ENCODE results near the gene RASSF7.
A peak's percentile ranks its signal among the peaks of the same experiment; 100 is the strongest.

The RASSF7 gene

DNA sequence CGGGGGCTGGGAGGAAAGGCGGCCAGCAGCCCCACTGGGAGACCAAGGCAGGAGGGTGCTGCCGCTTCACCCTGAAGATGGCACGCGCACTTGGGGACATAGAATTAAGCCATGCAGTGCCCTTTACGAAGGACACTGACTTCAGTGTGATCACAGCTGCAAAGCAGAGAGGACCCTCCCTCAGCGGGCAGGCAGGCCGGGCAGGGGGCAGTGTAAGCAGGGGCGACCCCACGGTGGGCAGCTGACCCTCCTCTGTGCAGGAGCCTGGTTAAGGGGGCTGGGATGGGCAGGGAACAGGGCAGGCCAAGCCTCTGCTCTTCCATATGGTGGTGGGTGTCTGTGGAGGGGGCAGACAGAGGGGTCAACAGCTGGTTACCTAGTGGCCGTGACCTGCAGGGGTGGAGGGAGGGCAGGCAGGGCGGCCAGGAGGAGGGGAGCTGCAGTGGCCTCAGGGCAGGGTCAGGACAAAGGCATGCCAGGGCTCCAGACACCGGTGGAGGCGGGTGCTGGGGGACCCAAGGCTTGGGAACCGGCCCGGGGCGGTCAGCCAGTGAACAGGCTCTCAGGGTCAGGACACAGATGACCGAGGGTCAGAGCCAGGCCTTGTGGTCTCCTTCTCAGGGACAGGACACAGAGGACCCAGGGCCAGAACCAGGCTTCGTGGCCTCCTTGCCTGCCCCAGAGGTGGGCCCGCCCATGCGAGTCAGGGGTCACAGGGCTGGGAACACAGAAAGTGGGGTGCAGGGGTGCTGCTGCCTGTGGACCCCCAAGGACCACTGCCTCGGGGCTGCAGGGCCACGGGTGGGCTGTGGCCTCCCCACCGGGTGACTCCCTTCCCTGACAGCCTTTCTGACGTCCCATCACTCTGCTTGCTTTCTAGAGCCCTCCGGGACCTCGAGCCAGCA, 7.4 kb upstream of the RASSF7 start:
- DNase-seq: no peak

DNA sequence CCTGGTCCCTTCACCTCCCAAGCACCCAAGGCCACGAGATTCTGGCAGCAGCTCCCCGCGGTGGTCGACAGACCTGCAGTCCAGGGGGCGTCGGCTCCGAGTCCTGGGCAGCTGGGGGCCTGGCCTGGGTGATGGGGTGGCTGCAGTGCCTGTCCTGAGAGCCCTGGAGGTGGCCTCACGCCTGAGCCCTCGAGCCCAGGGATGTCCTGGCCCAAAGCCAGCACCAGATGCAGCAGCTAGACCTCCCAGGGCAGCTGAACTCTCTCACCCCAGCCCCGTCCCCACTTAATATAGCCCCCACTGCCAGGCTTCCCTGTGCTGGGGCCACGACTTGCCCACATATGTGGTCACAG, 6.8 kb upstream of the RASSF7 start:
- DNase-seq: no peak

DNA sequence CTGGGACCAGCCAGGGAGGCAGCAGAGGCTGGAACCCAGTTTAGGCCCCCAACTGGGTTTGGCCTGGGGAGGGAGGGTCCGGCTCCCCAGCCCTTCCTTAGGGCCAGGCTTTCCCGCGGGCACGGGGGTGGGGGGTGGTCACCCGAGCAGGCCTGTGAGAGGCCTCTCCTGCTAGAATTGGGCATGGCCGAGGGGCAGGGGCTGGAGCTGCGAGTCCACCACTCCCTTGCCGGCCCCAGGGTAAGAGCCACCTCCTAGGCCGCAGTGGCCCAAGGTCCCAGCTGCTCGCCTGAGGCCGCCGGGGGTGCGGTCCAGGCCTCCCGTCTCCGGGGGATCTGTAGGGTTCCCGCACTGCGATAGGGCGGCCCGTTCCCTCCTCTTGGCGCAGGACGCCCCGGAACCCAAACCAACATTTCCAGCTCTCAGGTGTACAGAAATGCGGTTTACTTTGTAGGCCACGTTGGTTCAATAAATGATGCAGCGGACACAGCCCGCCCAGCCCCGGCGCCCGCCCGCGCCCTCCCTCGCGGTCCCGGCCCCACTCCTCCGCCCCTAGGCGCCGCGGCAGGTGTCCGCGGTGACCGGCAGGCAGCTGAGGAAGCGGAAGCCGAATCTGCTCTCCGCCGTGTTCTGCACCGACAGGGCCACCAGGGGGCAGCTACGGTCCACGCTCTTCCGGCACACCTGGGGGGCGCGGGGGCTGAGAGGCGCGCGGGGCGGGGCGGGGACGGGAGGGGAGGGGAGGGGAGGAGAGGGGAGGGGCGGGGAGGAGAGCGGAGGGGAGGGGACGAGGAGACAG, 6.1 kb upstream of the RASSF7 start:
- DNase-seq: peak; percentile 84

DNA sequence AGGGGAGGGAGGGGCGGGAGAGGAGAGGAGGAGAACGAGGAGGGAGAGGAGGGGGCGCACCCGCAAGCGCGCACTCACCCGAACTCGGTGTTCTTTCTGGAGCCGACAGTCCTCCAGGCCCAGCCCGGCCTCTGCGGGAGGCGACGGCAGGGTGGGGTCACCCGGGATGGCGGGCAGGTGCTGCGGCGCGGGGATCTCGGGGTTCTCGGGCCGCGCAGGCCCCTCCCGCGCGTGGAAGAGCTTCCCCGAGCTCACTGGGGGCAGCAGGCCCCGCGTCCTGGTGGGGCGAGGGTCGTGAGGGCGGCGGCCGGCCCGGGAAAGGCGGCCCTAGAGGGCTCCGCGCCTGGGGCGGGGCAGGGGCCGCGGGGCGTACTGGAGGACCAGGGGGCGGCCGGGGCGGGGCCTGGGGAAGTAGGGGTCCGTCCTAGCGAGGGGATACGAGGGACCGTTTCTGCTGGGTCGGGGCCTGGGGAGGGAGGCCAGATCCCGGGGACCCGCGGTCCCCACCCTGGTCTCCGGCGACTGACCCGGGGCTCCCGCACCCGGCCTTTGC, 5.5 kb upstream of the RASSF7 start:
- no peak for DNase-seq

DNA sequence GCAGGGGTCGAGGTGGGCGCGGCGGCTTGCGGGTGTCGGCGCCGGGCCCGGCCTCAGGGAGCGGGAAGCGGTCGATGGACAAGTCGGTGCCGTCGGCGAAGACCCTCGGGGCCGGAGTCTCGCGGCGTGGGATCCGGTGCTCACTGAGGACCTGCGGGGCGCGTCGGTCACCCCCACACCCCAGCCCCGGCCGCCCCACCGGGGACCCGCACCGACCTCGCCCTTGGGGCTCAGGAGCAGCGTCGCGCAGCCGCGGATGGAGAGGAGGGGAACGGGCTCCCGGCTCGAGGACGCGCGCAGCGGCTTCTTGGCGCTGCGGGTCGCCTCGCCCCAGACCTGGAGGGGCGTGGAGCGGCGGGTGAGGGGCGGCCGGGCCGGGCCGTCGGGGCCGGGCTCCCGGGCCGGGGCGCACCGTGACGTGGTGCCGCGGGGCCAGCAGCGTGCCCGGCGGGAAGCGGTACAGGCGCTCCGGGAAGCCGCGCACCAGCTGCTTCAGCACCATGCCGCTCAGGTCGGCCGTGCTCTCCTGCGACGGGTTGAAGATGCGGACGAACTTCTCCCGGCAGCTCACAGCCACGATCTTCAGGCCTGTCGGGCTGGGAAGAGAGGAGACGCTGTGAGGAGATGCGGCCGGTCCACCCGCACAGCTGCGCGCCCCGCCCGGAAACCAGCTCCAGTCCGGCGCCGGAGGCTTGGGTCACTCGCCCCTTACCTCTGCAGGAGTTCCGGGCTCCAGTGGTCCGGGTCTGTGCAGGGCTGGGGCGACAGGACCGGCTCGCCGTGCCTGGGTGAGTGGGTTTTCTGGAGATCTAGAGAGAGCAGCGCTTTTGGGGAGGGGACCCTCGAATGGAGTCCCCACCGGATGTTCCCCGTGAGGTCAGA, 4.7 kb upstream of the RASSF7 start:
- no peak for DNase-seq

DNA sequence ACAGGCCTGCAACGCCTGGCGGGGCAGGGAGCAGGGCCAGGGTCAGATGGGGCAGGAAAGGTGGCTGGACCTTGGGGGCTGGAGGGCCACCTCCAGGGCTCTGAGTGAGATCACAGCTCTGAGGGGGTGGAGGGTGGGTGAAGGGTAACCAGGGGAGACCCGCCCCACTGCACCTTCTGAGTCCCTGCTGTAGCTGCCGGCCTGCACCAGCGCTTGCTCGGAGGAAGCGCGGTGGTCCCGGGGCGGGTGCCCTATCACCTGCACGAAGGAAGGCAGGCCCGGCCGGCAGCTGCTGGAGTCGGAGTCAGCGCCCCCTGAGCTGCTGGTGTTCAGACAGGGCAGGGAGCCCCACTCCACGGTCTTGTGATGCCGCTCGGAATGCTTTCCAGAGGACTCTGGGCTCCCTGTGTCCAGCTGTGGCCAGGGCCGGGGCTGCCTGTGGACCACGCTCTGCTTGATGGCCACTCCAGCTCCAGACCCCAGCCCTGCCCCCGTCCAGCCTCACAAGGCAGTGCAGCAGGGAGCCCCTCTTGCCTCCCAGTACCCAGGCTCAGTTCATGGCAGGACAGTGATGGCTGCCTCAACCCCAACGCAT, 4.0 kb upstream of the RASSF7 start:
- DNase-seq: no peak

DNA sequence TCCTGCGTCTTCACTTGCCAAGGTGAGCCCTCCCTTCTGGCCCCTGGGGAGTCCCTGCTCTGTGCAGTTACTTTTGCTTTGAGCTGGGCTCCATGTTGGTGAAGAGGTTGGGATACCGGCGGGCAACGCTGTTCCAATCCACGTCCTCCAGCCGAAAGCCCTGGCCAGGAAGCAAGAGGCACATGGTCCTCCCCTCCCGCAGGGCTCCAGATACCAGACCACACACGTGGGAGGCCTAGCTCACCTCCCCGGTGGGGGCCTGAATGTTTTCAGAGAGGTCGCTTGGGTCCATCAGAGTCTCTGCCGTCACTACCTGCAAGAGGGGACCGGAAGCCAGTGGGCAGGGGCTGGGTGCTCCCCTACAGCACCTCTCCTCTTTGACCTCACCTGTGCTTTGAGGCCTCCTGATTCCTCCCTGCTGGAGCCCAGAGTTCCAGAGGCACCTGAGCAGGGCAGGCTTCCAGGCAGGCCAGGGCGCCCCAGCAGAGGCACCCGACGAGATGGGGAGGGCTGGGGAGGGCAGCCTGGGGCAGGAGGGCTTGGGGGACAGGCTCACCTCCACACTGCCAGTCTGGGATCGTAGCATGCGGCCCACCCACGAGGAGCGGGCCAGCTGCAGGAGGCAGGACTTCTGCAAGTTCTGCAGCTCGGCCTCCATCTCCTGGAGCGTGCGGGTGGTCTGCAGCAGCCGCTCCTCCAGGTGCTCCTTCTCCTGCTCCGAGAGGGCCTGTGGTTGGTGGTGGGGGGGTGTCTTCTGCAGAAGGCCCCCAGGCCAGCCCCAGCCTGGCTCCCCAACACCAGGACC, 3.2 kb upstream of the RASSF7 start:
- DNase-seq: no peak

DNA sequence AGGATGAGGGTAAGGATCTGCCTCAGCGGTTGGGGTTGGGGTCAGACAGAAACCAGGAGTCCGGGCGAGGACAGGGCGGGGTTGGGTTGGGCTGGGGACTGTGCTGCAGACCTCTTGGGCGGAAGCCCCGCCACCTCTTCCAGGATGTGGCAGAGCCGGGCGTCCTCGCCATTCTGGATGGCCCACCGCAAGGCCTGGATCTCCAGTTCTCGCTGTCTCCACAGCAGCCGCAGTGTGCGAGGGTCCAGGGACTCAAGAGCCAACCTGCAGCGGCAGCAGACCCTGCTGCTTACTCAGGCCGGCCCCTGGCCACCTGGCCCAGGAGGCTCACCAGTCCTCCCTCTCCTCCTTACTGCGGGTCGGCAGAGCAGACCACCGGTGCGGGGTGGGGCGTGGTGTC, 2.3 kb upstream of the RASSF7 start:
- no peak for DNase-seq

DNA sequence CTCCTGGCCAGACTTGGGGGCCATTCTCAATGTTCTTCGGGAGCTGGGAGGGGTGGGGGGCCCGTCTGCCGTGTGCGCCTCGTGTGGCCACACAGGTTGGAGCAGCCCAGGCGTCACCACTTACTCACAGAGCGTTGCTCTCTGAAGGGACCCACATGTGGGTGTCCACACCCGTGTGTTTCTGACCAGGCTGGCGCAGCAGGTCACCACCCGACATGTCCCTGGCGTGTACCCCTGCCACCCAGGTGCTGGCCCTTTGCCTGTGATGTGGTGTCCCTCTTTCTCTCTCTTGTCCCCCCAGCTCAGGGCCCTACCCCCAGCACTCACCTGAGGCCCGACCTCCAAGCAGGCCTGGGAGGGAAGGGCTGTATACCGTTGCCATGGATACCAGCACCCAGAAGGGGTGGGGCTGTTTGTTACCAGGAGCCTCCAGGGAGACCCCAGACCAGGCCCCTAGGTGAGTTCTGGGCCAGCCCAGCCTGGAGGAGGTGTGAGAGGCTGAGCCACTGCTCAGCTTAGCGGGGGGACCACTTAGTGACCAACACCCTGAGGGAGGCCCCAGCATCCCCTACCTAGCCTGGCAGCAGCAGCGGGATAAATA, 1.6 kb upstream of the RASSF7 start:
- no peak for DNase-seq

DNA sequence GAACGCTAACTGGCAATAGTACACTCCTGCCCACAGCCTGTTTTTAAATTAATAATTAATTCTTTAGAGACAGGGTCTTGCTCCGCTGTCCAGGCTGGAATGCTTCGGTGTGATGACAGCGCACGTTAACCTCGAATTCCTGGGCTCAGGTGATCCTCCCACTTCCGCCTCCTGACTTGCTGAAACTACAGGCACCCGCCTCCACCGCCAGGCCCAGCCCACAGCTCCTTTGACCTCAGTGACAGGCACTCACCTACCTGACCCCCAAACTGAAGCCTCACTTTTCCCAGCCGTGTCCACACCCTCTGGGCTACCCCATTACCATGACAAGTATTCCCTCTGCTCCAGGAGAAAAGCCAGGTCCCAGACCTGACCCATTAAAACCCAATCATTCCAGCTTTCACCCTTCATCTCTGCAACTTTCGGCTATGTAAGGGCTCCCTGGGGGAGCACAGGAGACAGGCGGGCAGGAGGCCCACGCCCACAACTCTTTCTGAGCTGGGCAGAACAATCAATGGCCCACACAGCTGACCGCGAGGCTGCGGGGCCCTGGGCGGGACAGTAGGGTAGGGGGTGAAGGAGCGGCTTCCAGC, 962 bp upstream of the RASSF7 start:
- DNase-seq: no peak

DNA sequence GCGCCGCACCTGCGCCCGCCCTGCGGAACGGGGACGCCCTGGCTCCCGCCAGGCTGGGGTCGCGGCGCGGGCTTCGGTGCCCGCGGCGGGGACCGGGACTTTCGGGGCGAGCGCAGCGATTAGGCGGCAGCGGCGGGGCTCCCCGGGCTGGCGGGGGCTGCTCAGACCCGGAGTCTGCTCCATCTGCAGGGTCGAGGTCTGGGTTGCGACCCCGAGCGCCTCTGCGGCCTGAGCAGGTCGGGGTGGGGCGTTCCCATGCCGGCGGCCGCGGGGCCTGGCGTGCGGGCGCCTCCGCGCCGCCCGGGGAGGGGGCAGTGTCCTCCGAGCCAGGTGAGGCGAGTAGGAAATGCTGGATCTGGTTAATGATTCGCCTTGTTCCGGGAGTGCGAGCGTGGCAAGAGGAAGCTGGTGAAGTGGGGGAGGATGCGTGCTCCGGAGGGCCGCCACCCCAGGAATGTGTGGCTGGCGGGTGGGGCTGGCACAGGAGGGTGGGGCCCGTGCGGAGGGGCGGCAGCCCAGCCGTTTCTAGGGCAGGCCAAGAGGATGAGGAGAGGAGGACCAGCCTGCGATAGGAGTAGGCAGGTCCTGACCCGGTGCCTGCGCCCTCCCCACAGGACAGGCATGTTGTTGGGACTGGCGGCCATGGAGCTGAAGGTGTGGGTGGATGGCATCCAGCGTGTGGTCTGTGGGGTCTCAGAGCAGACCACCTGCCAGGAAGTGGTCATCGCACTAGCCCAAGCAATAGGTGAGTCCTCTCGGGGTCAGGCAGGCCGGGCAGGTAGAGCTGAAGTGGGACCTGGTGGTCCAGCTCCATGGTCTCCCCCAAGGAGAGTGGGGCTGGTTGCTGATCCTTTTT, 606 bp downstream of the RASSF7 start:
- DNase-seq: peak; percentile 50

DNA sequence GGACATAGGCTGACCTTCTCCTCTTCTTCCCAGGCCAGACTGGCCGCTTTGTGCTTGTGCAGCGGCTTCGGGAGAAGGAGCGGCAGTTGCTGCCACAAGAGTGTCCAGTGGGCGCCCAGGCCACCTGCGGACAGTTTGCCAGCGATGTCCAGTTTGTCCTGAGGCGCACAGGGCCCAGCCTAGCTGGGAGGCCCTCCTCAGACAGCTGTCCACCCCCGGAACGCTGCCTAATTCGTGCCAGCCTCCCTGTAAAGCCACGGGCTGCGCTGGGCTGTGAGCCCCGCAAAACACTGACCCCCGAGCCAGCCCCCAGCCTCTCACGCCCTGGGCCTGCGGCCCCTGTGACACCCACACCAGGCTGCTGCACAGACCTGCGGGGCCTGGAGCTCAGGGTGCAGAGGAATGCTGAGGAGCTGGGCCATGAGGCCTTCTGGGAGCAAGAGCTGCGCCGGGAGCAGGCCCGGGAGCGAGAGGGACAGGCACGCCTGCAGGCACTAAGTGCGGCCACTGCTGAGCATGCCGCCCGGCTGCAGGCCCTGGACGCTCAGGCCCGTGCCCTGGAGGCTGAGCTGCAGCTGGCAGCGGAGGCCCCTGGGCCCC, 1.4 kb downstream of the RASSF7 start:
- DNase-seq: no peak

DNA sequence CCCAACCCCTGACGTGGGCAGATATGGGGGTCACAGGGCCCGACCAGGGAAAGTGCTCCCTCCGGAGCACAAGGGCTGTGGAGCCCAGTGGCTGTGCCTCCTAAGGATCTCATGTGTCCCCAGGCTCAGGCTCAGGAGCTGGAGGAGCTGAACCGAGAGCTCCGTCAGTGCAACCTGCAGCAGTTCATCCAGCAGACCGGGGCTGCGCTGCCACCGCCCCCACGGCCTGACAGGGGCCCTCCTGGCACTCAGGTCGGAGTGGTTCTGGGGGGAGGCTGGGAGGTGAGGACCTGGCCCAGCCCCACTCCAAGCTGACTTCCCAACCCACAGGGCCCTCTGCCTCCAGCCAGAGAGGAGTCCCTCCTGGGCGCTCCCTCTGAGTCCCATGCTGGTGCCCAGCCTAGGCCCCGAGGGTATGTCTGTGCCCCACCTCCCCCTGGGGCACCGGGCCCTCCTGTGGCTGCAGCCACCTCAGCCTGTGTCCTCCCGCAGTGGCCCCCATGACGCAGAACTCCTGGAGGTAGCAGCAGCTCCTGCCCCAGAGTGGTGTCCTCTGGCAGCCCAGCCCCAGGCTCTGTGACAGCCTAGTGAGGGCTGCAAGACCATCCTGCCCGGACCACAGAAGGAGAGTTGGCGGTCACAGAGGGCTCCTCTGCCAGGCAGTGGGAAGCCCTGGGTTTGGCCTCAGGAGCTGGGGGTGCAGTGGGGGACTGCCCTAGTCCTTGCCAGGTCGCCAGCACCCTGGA, 2.5 kb downstream of the RASSF7 start:
- no peak for DNase-seq

DNA sequence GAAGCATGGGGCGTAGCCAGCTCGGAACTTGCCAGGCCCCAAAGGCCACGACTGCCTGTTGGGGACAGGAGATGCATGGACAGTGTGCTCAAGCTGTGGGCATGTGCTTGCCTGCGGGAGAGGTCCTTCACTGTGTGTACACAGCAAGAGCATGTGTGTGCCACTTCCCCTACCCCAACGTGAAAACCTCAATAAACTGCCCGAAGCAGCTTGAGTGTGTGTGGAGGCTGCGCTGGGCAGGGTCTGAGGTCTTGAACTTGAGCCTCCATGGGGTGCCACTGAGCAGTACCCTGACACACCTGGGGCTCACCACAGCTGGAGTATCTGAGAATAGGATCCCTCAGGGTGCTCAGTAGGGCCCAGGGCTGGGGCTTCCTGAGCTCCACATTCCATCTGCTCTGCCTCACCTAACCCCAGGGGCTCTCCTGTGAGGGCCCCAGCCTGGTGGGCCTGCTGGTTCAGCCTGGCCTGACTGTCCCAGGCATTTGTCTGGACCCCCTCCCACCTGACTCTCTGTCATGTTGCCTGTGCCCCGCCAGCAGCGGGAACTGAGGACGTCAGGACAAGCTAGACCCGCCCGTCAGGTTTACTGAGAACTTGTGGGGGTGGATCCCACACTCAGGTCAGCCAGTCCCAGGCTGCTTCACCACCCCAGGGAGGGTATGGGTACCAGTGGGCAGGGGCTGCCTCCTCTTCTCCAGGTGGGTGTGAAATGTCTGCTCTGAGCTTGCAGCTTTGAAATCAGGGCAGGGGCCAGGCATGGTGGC, 3.2 kb downstream of the RASSF7 start:
- DNase-seq: no peak

DNA sequence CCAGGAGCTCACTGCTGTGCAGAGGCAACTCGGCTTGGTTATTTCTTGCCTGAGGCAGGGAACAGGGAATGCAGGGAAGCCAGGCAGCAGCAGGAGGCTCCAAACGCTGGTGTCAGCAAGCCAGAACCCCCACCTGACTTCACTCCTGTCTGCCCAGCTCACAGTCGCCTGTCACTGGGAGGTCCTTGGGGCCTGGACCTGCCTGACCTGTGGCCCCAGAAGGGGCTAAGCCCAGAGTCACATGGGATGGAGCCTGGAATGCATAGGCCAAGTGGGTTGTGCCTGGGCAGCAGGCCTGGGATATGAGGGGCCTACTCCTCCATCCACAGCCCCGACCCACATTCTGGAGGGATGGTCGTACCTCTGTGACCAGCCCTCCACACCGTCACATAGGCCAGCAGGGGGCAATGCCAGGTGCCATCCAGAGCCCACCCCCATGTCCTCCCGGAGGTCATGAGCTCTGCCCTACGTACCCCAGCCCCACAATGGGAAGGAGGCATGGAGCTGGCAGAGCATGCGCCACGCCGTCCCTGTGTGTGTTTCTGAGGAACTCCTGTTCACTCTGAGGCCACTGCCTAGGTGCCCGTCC, 5.2 kb downstream of the RASSF7 start:
- no peak for DNase-seq

DNA sequence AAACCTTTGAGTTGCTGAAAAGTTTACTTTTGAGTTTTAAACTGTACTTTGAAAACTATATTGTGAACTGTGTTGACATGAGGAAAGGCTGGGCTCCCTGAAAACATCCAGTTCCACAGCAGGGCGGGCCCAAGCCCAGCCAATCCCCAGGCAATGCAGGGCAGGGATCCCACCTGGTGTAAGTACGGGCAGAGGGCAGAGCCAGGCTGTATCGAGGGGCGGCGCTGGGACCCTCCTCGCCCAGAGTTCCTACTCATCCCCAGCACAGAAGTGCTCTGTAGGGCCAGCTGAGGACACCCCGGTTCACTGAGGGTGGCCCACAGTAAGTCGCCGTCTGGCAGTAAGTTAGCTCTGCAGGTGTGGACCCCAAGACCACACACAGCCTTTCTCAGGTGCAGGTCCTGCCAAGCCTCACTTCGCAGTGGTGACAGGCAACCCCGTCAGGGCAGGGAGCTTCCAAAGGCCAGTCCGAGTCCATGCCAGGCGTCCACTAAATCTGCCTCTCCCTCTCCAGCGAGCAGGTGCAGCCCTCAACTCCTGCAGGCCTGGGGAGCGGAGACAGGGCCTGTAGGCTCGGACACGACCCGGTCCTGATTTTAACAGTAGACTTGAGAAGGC, 6.3 kb downstream of the RASSF7 start:
- no peak for DNase-seq
